Limb (tissue), 2 donors: ENCODE results near the gene C1orf21.

Experiments
- DNase-seq, 2 donors: peaks; one replicate each; pipeline ENCODE4 v3.0.0-alpha.2; 2016; ENCODE audit errors: extremely low spot score in 2 of 2

Gene C1orf21

DNA sequence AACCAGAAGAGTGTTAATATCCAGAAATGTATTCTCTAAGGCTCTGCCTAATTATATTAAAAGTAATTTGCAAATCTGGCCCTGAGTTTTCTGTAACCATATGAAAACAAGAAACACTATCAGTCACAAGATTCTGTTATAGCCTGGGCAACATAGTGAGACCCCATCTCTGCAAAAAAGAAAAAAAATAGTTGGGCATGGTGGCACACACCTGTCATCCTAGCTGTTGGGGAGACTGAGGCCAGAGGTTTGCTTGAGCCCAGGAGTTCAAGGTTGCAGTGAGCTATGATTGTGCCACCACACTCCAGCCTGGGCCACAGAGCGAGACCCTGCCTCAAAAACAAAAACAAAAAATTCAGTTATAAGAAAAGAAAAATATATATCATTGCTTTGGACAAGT lies 25.6 kb downstream of the C1orf21 start:
- no peak for DNase-seq

DNA sequence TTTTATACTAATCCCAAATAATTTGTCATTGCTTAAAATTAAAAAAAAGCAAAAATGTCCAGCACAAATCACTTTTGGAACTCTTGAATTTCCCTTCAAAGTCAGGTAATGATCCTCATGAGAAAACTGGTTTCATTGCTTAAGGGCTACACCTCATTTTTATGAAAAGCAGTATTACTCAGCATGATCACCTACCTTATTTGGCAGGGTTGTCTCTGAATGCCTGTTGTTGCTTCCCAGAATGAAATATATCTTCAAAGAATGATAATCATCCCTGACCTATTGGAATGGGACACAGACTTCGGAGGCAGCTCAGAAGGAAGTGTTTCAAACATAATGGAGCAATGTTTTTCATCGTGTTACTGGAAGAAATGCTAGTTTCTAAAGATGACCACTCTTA lies 29.7 kb downstream of the C1orf21 start:
- DNase-seq = no peak

DNA sequence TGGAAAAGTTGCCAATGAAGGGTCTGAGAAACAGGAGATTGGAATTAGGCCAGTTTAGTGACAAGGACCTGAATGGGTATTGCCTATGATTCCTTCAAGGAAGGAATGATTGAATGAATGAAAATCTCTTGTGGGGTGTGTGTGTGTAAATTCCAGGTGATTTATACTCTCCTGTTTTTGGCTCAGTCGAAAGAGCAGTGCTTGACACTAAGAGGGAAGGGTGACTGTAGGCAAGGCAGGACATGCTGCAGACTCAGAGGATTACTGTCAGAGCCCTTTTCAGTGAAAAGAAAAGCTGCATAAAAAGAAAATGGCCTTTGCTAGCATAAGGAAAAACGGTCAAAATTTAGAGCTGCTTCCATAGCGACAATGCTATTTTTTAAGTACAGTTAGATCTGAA lies 30.1 kb downstream of the C1orf21 start:
- no peak for DNase-seq

- DNase-seq = no peak
Measured at GRCh38 chr1:184417916-184418315, 31.1 kb downstream of the C1orf21 start.

DNA sequence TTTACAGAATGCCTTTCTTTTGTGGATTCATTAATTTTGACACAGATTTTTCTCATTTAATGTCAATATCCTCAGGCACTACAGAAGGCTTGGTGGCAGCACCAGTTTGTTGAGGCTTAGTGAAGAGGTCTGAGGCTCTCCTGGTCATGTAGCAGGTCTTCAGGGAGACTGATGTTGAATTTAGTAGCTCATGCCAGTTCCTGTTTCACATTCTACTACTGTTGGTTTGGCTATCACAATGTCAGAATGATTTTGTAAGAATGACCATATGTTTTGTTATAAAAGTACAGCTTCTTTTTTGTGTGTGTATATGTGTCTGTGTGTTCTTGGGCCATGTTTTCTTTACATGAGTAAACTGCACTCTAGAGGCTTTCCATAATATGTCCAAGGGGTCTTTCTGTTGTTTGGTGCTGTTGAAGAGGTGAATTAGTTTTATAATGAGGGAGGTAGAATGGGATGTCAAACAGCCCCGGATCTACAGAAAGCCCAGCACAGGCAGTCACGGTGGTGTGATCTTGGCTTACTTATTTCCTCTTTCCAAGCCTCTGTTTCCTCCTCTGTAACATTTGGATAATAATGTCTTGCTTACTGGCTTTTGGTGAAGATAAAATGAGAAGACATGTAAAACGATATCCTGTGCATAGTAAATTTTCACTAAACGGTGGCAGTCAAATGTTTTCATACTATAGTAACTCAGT lies 32.0 kb downstream of the C1orf21 start:
- DNase-seq = no peak

DNA sequence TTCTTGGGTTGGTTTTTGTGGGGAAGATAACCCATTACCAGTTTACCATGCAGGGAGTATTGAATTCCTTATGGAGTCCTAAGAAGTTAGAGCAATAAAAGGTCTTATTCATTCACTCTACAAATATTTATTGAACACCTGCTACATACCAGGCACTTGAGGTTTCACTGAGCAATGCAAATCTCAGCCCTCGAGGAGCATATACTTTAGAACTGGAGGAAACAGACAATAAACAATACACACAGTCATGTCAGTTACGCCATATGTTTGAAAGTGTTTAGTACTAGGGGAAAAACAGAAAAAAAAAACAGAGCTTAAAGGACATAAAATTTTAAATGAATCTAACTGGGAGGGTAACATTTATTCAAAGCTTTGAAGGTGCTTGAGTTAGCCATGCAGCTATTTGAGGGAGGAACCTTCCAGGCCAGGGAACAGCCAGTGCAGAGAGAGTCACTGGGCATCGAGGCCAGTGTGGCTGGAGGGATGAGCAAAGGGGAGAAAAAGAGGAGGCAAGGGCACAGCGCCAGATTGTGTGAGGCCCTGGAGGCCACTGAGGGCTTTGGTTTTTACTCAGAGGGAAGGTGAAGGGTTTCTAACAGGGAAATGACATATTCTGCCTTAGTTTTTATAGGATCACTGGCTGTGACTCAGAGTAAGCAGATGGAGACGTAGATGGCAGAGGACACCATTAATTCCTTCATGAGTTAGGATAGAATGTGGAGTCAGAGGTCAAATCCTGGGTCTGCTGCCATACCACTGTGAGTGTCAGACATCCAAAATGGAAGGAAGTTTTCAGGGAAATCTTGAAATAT lies 32.7 kb downstream of the C1orf21 start:
- DNase-seq = no peak

DNA sequence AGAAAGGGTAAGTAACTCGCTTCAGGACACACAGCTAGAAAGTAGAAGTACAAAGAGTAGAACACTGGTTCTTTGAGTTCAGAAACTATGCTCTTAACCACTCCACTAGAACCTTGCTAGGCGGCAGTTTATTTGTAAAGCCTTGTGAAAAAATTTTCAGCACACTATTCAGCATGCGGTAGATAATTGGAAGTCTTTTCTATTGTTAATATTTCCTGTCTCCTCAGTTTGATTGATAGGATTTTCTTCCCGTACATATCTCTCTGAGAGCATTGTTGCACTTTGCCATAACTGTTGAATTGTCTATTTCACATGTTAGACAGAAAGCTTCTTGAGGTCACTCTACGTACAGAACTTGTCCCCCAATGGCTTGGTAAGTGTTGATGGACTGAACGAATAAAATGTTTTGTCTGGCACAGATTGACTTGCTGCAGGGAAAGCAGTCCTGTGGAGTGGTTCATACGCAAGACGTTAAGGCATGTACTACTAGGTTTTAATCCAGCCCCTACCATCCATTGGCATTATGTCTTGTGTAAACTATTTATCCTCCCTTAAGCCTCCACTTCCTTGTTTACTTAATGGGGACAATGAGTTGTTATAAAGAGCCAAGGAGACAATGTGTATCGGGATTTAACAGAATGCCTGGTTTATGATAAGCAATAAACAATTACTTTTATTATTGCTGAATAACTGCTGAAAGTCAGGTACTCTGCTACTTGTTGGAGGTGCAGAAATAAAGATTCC lies 35.8 kb downstream of the C1orf21 start:
- no peak for DNase-seq

DNA sequence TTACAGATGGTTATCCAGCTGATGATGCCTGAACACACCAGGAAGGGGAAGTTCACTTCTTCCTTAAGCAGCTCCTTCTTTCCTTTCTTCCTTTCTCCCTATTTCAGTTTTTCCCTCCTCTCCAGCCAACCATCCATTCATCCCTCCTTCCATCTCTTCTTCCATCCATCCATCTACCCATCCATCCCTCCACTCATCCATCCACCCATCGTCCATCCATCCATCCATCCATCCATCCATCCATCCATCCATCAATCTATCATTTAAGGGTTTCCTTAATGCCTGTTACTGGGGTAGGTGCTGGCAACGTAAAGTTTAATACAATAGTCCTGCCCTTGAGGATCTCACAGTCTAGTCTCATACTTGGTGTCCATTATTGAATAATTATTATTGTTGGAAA lies 36.8 kb downstream of the C1orf21 start:
- DNase-seq = no peak

DNA sequence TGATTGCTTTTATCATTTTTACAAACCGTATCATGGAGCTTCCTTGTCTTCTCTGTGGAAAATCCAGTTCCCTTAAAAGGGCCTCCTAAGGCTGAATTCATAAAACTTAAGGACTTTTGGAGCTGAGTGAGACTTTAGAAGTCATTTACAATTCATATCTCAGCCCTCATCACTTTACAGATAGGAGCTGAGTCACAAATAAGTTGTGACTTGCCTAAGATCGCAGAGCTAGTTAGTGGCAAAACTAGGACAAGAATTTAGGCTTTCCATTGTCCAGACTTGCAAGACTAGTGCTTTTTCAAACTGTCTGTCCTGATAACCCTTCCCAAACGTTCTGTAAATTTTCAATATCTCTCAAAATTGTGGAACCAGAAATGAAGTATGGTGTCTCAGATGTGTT lies 37.3 kb downstream of the C1orf21 start:
- DNase-seq = no peak

- DNase-seq = no peak
Measured at GRCh38 chr1:184424945-184425344, 38.1 kb downstream of the C1orf21 start.

DNA sequence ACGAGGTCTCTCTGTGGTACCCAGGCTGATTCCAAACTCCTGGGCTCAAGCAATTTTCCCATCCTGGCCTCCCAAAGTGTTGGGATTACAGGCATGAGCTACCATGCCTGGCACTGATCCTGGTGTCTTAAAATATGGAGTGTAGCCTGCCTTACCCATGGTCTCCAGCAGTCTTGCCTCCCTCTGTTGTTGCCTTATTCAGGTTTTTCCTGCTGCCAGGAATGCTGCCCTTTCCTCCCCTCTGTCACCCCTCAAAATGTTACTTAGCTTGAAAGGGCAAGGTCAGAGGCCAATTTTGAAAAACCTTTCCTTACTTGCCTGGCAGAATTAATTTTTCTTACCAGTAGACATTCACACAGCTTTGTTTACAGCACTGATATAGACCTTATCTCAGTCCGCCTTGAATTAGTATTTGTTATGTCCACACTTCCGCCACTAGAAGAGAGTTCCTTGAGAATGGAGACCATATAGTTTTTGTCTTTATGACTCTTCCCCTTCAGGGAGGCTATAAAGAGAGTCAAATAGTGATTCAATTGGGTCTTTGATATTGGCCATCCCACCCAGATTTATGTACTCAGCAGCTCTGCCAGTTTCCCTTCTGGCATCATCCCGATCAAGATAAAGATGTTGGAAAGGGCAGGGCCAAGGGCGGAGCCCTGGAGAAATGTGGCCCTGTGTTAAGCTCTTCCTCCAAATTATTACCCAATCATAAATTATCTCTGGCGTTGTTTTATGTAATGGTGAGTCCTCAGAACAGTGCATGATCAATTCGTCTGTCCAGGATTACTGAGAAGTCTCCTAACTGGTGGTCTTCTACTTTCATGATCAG lies 38.8 kb downstream of the C1orf21 start:
- DNase-seq = no peak

DNA sequence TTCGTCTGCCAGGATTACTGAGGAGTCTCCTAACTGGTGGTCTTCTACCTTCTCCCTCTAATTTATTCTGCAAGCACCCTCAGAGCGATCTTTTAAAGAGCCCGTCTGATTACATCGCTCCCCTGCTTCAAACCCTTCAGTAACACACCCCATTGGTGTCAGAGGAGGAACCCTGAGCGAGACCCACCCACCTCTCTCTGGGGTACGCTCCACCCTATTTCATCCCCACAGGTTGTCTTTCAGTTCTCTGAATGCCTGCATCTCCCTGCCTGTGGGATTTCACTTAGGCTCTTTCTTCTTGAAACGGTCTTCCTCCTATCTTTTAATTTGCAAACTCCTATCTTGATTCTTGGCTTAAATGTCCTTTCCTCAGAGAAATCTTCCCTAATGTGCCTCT lies 39.4 kb downstream of the C1orf21 start:
- no peak for DNase-seq

DNA sequence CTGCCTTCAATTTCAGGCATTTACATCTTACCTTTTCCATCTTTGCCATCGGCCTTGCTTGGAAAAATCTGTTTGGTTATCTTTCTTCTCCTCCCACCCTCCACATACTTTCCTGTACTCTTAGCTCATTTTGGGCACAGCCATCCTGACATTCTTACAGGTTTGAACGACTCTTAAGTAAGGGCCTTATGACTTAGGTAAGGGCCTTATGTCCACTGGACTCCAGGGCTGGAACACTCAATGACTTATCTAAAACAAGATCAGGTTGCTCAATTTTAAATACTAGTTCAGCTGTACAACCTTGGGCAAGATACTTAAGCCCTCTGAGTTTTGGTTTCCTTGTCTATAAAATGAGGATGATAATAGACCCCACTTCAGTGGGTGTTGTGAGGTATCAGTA lies 40.9 kb downstream of the C1orf21 start:
- DNase-seq = no peak

GRCh38 chr1:184428604-184429003 lies 41.8 kb downstream of the C1orf21 start:
- DNase-seq = no peak

GRCh38 chr1:184429335-184429734 lies 42.5 kb downstream of the C1orf21 start:
- no peak for DNase-seq

DNA sequence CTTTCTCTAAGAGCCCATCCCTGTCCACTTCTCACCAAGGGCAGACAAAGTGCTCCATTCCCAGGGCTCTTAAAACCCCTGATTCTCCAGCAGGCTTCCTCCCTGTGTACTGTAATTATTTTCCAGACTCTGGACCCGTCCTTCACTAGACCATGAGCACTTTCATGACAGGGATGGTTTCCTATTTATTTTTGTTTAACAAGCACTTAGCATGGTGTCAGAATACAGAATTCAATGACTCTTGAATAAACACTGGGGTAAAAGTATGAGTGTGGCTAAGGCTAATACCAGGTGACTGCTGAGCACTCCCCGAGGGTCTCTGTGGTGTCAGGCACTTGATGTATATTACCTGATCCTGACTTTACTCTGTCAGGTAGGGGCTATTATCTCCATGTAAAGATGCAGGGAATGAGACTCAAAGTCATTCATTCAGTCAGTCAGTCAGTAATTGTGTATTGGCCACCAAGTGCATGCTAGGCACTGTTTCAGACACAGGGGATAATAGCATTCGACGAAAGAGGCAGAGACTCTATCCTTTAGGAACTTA lies 47.2 kb downstream of the C1orf21 start:
- no peak for DNase-seq

- no peak for DNase-seq
Measured at GRCh38 chr1:184437291-184437690, 50.5 kb downstream of the C1orf21 start.

GRCh38 chr1:184438363-184438762 lies 51.5 kb downstream of the C1orf21 start:
- no peak for DNase-seq

GRCh38 chr1:184442260-184442659 lies 55.4 kb downstream of the C1orf21 start:
- DNase-seq = no peak

DNA sequence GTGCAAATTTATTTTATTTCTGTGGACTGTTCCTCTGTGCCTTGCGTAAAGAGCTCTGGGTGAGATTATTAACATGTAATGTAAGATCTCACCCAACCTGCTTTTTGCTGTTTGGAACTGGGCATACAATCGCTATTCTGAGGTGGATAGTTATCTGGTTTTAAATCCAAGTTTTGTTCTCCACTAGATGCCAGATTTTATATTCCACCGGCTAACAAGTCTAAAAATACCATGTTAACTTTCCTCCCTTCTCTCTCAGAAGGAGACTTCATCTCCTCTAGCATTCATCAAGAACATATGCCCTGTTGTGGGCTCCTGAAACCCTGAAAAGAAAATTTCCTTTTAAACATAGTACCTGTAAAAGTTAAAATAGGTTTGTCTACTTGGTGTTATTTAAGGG lies 56.4 kb downstream of the C1orf21 start:
- no peak for DNase-seq

- no peak for DNase-seq
Measured at GRCh38 chr1:184443624-184444023, 56.8 kb downstream of the C1orf21 start.
